ENCODE results near the gene ERF.

ERF gene

GRCh38 chr19:42295342-42295741, 40.4 kb upstream of the ERF start:
- no peak; the same call in 1 of the 2 replicates for TF ChIP-seq CTCF (IDR thresholded peaks at IDR 0.05; ENCODE audit: low read depth, low read length)
- no peak for DNase-seq (ENCODE audit: extremely low read depth, low read depth)

GRCh38 chr19:42294471-42295137, 39.7 kb upstream of the ERF start:
- no peak for DNase-seq (ENCODE audit: extremely low read depth, low read depth)
- no peak for TF ChIP-seq CTCF (IDR thresholded peaks at IDR 0.05; ENCODE audit: low read depth, low read length)

- DNase-seq (ENCODE audit: extremely low read depth, low read depth): no peak
- no peak for TF ChIP-seq CTCF (IDR thresholded peaks at IDR 0.05; ENCODE audit: low read depth, low read length)
Observed at GRCh38 chr19:42293948-42294347, 39.0 kb upstream of the ERF start.

- no peak for DNase-seq (ENCODE audit: extremely low read depth, low read depth)
- no peak for TF ChIP-seq CTCF (IDR thresholded peaks at IDR 0.05; ENCODE audit: low read depth, low read length)
Observed at GRCh38 chr19:42293540-42293939, 38.6 kb upstream of the ERF start.

GRCh38 chr19:42292963-42293362, 38.0 kb upstream of the ERF start:
- no peak for TF ChIP-seq CTCF (IDR thresholded peaks at IDR 0.05; ENCODE audit: low read depth, low read length)
- no peak for DNase-seq (ENCODE audit: extremely low read depth, low read depth)

- no peak for TF ChIP-seq CTCF (IDR thresholded peaks at IDR 0.05; ENCODE audit: low read depth, low read length)
- DNase-seq (ENCODE audit: extremely low read depth, low read depth): no peak
Observed at GRCh38 chr19:42292042-42292960, 37.4 kb upstream of the ERF start.

- no peak for DNase-seq (ENCODE audit: extremely low read depth, low read depth)
Observed at GRCh38 chr19:42291435-42291810, 36.5 kb upstream of the ERF start.

More at GRCh38 chr19:42291435-42291810, 36.5 kb upstream of the ERF start:
- no peak for TF ChIP-seq CTCF (IDR thresholded peaks at IDR 0.05; ENCODE audit: low read depth, low read length)

Measured in AG09319 (cell line).